ENCODE data around the gene OBSCN.

DNA sequence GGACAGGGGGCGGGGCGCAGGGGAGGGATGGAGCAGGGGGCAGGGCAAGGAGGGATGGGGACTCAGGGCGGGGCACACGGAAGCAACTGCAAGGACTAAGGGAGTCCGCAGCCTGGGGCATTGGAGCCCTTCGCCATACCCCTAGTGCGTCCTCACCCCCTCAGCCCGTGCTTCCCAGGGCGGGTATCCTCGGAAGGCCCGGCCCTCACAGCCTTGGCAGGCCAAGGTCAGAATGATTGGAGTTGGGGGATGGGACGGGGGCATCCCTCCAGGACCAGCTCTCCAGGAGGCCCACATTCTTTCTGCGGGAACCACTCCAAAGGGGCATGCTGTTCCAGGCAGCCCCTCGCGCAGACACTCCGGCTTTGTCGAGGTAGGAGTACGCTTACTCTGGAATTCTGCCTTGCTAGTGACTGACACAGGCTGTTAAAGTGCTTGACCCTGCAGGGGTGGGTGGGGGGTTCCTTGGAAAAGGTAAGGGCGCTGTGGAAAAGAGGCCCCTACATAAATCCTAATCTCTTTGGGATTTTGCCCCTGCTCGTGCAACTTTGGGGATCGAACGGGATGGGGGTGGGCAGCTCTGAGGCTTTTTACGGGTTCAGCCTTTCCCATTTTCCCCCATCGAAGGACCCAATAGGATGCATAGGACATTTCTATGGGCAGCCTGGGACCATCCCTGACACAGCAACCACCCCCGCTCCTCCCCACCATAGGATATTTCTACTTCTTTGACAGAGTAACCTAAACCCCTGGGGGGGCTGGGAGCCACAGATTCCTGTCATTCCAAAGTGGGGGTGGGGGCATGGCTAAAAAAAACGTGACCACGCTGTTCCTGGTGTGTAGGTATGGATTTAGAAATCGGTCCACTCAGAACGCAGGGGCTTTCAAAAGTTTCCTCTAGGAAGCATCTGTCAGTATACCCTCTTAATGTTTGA lies 199.5 kb downstream of the OBSCN start:
- TF ChIP-seq EZH2phosphoT487 (IDR thresholded peaks at IDR 0.05) = no peak
- TF ChIP-seq, protein P1, sequence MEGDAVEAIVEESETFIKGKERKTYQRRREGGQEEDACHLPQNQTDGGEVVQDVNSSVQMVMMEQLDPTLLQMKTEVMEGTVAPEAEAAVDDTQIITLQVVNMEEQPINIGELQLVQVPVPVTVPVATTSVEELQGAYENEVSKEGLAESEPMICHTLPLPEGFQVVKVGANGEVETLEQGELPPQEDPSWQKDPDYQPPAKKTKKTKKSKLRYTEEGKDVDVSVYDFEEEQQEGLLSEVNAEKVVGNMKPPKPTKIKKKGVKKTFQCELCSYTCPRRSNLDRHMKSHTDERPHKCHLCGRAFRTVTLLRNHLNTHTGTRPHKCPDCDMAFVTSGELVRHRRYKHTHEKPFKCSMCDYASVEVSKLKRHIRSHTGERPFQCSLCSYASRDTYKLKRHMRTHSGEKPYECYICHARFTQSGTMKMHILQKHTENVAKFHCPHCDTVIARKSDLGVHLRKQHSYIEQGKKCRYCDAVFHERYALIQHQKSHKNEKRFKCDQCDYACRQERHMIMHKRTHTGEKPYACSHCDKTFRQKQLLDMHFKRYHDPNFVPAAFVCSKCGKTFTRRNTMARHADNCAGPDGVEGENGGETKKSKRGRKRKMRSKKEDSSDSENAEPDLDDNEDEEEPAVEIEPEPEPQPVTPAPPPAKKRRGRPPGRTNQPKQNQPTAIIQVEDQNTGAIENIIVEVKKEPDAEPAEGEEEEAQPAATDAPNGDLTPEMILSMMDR (IDR thresholded peaks at IDR 0.05) = no peak
